K562 (cell line): Measurements from ENCODE around the gene DOK3. TPM values are rescaled to one million over a fixed set of nuclear protein-coding genes. Genes with fewer than 3 reads are reported as not detected.

ENCODE experiments used
- DDX20 ChIP-seq: fragments of 450-650 bp; IDR thresholded peaks from 2 replicates; pipeline ENCODE4 v1.6.1; 2016; ENCODE audit warnings: missing genetic modification characterization, low read depth, mild to moderate bottlenecking, missing compliant biosample characterization, moderate library complexity
- E2F3 ChIP-seq: fragments of 250-450 bp; sonication (Bioruptor Pico); IDR thresholded peaks from 2 replicates; pipeline ENCODE4 v1.4.0; 2020; ENCODE audit warnings: mild to moderate bottlenecking
- KDM1A ChIP-seq, 2 experiments: fragments of 450-650 bp; IDR thresholded peaks; 2 replicates each; pipeline ENCODE4 v1.6.1; 2016; ENCODE audit warnings: mild to moderate bottlenecking in 2 of 2
- KLF13 ChIP-seq: fragments of 450-650 bp; IDR thresholded peaks from 2 replicates; pipeline ENCODE4 v1.6.1; 2016; ENCODE audit warnings: missing genetic modification characterization, low read depth, mild to moderate bottlenecking, missing compliant biosample characterization, moderate library complexity, borderline replicate concordance
- MAFK ChIP-seq: IDR thresholded peaks from 2 replicates; pipeline ENCODE4 v1.6.1; 2011; ENCODE audit warnings: low read length, improper control_type of control experiment
- MBD2 ChIP-seq: sonication (generic); IDR thresholded peaks from 2 replicates; pipeline ENCODE4 v1.6.1; 2016; ENCODE audit warnings: low read depth, borderline replicate concordance
- NCOR1 ChIP-seq: fragments of 450-650 bp; IDR thresholded peaks from 2 replicates; pipeline ENCODE4 v1.6.1; 2016; ENCODE audit warnings: mild to moderate bottlenecking, moderate library complexity
- NFE2 ChIP-seq: IDR thresholded peaks from 2 replicates; pipeline ENCODE4 v1.6.1; 2014; ENCODE audit warnings: antibody characterized with exemption, low read depth
- NR2C2 ChIP-seq, 2 experiments: fragments of 200-800 bp in 1 of 2; sonication (Bioruptor generic) in 1 of 2; sonication (generic) in 1 of 2; formaldehyde crosslinking in 1 of 2; IDR thresholded peaks; 2 replicates each; pipeline versions ENCODE4 v1.6.1 to v1.8.0; 2016 to 2022; ENCODE audit warnings: mild to moderate bottlenecking in 1 of 2, missing compliant biosample characterization in 1 of 2, missing genetic modification characterization in 1 of 2, missing genetic modification reagents in 1 of 2
- NUFIP1 ChIP-seq: fragments of 450-650 bp; IDR thresholded peaks from 2 replicates; pipeline ENCODE4 v1.6.1; 2018; ENCODE audit not compliant: partially characterized antibody
- PKNOX1 ChIP-seq: fragments of 450-650 bp; IDR thresholded peaks from 2 replicates; pipeline ENCODE4 v1.6.1; 2016
- POLR2AphosphoS5 ChIP-seq: IDR thresholded peaks from 2 replicates; pipeline ENCODE4 v1.6.1; 2011; ENCODE audit warnings: mild to moderate bottlenecking, low read depth, low read length, moderate library complexity; ENCODE audit not compliant: control insufficient read depth, insufficient read depth
- POU5F1 ChIP-seq: fragments of 150-350 bp; IDR thresholded peaks from 2 replicates; pipeline ENCODE4 v1.6.1; 2014; ENCODE audit warnings: borderline replicate concordance, low read length, low read depth, mild to moderate bottlenecking; ENCODE audit not compliant: partially characterized antibody
- RCOR1 ChIP-seq, 2 experiments: IDR thresholded peaks; 2 replicates each; pipeline ENCODE4 v1.6.1; 2012; ENCODE audit warnings: low read depth in 2 of 2, low read length in 2 of 2, borderline replicate concordance in 1 of 2, improper control_type of control experiment in 1 of 2
- SUPT5H ChIP-seq: fragments of 450-650 bp; IDR thresholded peaks from 2 replicates; pipeline ENCODE4 v1.6.1; 2016
- VEZF1 ChIP-seq: fragments of 200-800 bp; sonication (Bioruptor generic); IDR thresholded peaks from 2 replicates; pipeline ENCODE4 v1.6.1; 2017; ENCODE audit warnings: missing genetic modification characterization, missing compliant biosample characterization
- ZEB2 ChIP-seq: fragments of 450-650 bp; IDR thresholded peaks from 2 replicates; pipeline ENCODE4 v1.6.1; 2016
- ZNF589 ChIP-seq: fragments of 200-800 bp; sonication (Bioruptor generic); IDR thresholded peaks from 2 replicates; pipeline ENCODE4 v1.6.1; 2016; ENCODE audit warnings: low read depth, missing genetic modification characterization, missing compliant biosample characterization
- polyA plus RNA-seq, 8 experiments: library from polyadenylated mRNA; depleted of rRNA in 4 of 8; stranded (reverse) in 5 of 8; unstranded in 3 of 8; fragments of >200 nt; fragmentation: Nextera tagmentation in 2 of 8; fragmentation: Illumina TruSeq in 1 of 8; extraction: Ambion mirVana in 2 of 8; extraction: Trizol in 1 of 8; gene quantifications; 2 replicates each; pipeline versions ENCODE4 v1.2.1 to v1.2.3, GENCODE V29; 2011 to 2014; ENCODE audit warnings: inconsistent platforms in 1 of 8, missing spikeins in 1 of 8
- total RNA-seq, 7 experiments: library from RNA; depleted of rRNA in 6 of 7; stranded (reverse); fragments of >200 nt in 6 of 7; fragmentation: Illumina TruSeq in 2 of 7; extraction: Trizol in 2 of 7; gene quantifications; 2 replicates each; pipeline versions ENCODE4 v1.2.1 to v1.2.3, GENCODE V29; 2011 to 2021; ENCODE audit warnings: low replicate concordance in 1 of 7
- TF ChIP-seq, protein P1 (sequence below): fragments of 450-650 bp; formaldehyde crosslinking; conservative IDR thresholded peaks from 2 replicates; pipeline ENCODE4 v1.4.0; 2022; ENCODE audit warnings: mild to moderate bottlenecking, missing genetic modification characterization
- TF ChIP-seq, protein P2 (sequence below): fragments of 450-650 bp; formaldehyde crosslinking; IDR thresholded peaks from 2 replicates; pipeline ENCODE4 v1.4.0; 2020; ENCODE audit warnings: mild to moderate bottlenecking, mixed read lengths

The DOK3 gene
- total and polyA plus RNA-seq, 9 of the 15 experiments (the other 6 are each of a cell fraction or from before 2014, with no cell fraction given): 1.3 to 23.0 (median 8.0) TPM

DNA sequence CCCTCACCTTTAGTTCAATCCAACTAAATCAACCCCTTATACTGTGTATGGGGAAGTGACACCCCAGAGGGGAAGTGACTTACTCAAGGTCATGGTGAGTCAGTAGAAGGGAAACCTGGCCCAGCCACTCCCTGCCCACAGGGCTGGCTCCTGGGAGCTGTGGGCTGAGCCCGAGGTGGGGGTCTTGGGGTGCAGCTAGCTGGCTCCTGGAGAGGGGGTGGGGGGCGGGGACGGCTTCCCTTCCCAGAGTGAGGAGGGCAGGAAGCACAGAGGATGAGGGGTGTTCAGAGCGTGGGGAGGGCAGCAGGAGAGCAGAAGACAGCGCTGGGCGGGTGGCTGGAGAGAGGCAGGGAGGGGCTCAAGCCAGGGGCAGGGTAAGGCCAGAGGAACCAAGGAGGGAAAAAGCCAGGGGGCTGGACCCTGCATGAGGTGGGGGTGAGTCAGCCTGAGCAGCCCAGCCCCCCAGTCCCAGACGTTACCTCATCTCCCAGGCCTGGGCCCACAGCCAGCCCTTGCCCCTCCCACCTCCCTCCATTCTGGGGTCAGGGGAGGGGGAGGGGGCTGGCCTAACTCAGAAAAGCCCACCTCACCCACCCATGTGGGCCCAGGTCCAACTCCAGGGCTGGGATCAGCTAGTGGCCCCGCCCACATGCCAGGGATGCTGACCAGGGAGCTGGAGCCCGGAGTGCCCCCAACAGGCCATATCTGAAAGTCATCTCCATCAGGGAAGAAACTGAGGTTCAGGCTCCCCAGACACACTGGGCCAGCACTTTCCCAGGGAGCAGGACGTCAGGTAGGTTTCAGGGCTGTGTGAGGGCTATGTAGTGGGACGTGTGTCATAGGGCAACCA, 15.1 kb downstream of the DOK3 start (continued):
- TF ChIP-seq, protein P1, sequence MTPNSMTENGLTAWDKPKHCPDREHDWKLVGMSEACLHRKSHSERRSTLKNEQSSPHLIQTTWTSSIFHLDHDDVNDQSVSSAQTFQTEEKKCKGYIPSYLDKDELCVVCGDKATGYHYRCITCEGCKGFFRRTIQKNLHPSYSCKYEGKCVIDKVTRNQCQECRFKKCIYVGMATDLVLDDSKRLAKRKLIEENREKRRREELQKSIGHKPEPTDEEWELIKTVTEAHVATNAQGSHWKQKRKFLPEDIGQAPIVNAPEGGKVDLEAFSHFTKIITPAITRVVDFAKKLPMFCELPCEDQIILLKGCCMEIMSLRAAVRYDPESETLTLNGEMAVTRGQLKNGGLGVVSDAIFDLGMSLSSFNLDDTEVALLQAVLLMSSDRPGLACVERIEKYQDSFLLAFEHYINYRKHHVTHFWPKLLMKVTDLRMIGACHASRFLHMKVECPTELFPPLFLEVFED (CRISPR knock-in tag): no peak
- TF ChIP-seq E2F3 (CRISPR knock-in tag): no peak
- TF ChIP-seq, protein P2, sequence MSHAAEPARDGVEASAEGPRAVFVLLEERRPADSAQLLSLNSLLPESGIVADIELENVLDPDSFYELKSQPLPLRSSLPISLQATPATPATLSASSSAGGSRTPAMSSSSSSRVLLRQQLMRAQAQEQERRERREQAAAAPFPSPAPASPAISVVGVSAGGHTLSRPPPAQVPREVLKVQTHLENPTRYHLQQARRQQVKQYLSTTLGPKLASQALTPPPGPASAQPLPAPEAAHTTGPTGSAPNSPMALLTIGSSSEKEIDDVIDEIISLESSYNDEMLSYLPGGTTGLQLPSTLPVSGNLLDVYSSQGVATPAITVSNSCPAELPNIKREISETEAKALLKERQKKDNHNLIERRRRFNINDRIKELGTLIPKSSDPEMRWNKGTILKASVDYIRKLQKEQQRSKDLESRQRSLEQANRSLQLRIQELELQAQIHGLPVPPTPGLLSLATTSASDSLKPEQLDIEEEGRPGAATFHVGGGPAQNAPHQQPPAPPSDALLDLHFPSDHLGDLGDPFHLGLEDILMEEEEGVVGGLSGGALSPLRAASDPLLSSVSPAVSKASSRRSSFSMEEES: no peak
- 0 out of 2 replicates have a peak, but pooled peaks have one; percentile 11 for TF ChIP-seq POLR2AphosphoS5
- TF ChIP-seq MAFK: 0 out of 2 replicates have a peak, but pooled peaks have one; percentile 18
- peak; percentile 20 to 87; a peak in 3 of 4 replicates for TF ChIP-seq KDM1A (IDR thresholded peaks at IDR 0.05)
- 0 out of 4 replicates have a peak, but pooled peaks of 1 of the 2 experiments have one; percentile 5 for TF ChIP-seq RCOR1 (IDR thresholded peaks at IDR 0.05; ENCODE audit: borderline replicate concordance in 1 of 2, low read depth in 2 of 2, low read length in 2 of 2)
- TF ChIP-seq NR2C2 (CRISPR knock-in tag; IDR thresholded peaks at IDR 0.05): no peak
- peak; percentile 63 for TF ChIP-seq NR2C2 (tag; IDR thresholded peaks at IDR 0.05)
- TF ChIP-seq NUFIP1: no peak
- TF ChIP-seq POU5F1: no peak
- TF ChIP-seq DDX20 (tag): no peak
- 0 out of 2 replicates have a peak, but pooled peaks have one; percentile 14 for TF ChIP-seq PKNOX1
- TF ChIP-seq NCOR1: peak; percentile 68
- TF ChIP-seq ZNF589 (CRISPR knock-in tag): no peak
- peak; percentile 57 for TF ChIP-seq NFE2
- TF ChIP-seq SUPT5H: 0 out of 2 replicates have a peak, but pooled peaks have one; percentile 38
- TF ChIP-seq VEZF1 (CRISPR knock-in tag): peak; percentile 67
- 0 out of 2 replicates have a peak, but pooled peaks have one; percentile 33 for TF ChIP-seq ZEB2
- no peak for TF ChIP-seq KLF13 (tag)
- TF ChIP-seq MBD2: 0 out of 2 replicates have a peak, but pooled peaks have one; percentile 33
